HG03469 (cell line): ENCODE data around the gene PRKCE.

Source experiments
- ATAC-seq: cut with Tn5 transposase; IDR thresholded peaks from one replicate; pipeline ENCODE4 v1.9.1; 2021; ENCODE audit warnings: mild to moderate bottlenecking, moderate library complexity, moderate number of reproducible peaks; ENCODE audit not compliant: unreplicated experiment

PRKCE gene

DNA sequence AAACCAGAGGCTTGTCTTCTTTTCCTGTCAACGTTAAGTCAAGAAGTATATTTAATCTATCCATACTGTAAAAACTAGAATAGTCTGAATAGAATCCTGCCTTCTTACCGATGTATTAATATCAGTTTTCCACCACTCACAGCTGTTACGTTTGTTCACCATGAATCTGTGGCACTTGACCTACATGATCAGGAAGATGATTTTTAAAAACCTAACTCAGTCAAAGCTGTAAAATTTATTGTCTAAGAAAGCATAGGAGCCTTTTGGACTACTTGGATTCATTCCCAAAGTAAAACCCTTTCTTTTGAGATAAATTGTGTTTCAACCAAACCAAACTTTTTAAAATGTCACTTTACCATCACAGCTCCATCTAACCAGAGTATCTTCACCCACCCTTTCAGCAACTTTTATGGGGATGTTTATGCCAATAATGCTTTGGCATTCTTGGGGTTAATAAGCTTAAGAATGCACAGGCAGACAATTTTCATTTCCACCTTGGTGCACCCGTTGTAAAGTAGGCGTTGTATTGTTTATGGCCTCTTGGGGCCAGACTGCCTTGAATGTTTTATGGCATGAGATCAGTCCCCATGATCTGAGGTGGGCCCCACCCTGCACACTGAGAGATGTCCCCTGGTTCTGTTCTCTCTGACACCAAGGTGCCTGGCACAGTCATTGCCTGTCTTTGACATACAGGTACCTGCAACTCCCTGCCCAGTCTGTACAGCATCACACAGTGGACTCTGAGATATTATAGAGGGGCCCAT lies 469.5 kb downstream of the PRKCE start:
- ATAC-seq = no peak

DNA sequence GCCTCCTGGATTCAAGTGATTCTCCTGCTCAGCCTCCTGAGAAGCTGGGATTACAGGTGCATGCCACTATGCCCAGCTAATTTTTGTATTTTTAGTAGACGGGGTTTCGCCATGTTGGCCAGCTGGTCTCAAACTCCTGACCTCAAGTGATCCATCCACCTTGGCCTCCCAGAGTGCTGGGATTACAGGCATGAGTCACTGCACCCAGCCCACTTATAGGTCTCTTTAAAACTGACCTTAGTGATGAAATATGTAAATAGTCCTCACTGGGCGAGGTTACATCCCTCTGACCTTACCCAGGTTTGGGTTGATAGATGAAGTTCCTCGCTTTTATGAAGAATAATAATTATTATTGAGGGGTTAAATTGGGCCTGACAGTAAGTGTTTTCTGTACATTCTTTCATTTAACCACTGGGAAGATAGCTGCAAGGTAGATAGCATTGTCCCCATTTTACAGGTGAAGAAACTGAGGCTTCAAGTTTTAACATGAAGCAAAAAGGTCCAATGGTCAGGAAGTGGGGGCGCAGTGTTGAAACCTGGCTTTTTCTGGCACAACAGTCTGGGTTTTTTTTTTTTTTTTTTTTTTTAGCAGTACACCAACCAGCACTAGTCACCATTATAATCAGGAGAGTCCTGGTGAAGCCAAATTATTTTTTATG lies 471.0 kb downstream of the PRKCE start:
- no peak for ATAC-seq

DNA sequence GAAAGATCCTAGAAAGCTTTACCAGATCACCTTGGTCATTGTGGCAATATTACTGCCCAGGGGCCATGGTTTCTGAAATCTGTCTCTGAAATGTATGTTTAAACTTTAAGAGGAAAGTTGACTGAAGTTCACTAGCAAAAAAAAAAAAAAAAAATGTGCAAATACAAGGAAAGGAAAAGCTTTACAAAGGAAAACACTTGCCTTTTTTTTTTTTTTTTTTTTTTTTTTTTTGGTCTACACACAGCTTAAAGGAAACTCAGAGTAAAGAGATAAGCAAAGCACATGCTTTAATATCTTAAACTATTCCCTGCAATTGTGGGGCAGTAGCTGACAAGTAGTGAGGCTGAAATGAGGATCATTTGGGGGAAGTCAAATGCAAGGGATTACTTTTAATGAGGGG lies 471.5 kb downstream of the PRKCE start:
- no peak for ATAC-seq

DNA sequence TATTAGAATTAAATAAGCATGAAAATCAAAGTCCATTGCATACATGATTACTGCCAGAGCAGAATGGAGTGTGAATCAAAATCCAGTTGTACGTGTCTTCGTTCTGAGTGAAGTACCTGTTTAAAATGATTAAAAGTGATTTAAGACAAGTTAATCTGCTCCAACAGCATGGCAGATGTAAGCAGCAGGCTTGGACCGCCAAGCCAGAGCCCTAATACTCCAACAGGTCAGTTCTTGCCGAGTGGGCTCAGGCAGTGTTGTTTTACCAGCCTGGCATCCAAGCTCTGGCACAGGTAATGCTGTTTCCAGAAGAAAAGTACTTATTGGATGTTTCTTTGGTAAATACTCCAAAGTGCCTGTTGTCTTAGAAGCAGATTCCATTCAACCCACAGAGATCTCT lies 474.3 kb downstream of the PRKCE start:
- no peak for ATAC-seq

DNA sequence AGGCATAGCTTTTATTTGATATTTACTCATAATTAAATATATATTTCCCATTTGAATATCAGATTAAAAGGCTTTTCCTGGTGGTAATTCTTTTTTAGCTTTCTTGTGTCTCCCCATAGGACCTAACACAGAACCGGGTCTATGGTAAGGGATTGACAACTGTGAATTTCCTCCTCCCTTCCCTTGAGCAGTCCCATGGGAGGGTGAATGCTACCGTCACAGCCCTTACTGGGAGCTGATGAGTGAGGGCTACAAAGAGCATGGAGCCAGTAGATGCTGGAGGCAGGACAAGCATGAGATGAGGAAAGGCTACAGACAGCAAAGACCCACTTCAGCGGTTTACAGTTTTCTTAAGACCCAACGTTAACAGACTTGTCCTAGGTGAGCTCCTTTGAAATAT lies 475.1 kb downstream of the PRKCE start:
- no peak for ATAC-seq

DNA sequence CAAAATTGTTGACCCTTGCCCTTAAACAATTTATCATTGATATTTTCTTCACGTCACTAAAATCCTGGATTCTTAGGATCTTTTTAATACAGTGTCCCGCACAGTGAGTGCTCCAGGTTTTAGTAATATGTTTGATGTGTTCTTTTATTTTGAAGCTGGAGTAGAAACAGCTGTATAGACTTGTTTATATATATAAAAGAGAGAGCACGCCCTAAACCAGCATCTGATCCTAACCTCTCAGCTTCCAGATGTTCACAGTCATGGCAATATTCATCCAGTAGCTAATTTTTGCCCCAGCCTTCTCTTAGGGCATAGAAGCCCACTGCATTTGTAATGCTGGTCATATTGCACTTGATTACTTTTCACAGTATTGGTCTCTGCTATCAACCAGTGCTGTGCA lies 475.7 kb downstream of the PRKCE start:
- no peak for ATAC-seq

DNA sequence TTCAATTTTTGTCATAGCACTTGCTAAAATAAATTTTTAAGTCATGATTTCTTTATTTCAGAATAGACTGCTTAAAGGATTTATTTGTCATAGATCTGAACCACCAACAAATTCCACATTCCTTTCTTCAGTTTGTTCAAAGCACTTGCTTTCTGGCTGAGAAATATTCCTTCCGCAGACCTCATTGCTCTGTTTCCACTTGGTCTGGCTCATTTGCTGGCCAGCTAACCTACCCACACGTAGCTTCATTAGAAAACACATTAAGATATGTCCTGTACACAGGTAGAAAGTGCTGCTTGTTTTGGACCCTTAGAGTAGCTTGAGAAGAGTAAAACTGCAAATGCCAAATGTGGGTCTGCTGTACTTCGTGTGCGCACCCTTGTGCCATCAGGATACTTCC lies 479.0 kb downstream of the PRKCE start:
- ATAC-seq = no peak

DNA sequence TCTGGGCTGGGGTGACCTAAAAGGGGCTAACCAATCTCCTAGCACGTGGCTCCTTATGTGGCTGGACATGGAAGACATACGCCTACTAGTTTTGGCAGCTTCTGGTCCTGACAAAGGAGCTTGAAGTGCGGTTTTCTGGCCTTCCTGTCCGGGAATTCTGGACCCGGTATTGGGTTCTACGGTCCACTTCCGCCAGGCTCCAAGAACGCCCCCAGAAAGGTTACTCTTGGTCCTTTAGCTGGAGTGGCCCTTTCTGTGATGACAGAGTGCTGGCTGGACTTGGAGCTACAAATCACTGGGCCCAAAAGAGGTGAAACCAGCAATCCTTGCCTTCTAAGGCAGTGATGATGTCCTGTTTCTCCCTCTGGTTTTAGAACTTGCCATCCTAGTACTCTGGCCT lies 481.5 kb downstream of the PRKCE start:
- no peak for ATAC-seq

DNA sequence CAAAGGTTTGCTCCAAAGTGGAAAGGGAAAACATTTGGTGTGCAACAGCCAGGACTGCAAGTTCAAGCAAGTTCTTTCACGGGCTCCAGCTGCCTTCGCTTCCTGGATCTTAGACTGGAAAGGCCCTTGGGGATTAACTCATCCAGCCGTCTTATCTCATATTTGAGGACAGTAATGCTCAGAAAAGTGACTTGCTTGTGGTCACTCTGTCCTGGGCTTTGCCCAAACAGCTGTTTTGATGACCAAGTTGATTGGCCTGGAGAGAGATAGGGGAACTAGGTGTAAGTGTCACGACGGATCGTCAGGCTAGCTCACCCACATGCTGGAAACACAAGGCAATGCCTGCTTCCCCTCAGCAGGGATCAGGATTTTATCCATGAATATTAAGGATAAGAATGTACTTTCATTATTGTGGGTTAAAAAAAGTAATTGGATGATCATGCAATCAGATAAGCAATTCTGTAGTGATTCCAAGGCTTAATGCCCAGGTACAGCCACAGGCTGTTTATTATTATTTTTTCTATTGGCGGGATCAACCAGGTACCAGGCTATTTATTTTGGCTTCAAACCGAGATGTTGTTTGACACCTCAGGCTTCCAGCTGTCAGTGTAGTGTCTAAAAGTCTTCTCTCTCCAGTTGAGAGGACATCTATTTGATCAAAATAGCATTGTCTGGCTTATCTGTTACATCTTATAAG lies 483.2 kb downstream of the PRKCE start:
- ATAC-seq = no peak

DNA sequence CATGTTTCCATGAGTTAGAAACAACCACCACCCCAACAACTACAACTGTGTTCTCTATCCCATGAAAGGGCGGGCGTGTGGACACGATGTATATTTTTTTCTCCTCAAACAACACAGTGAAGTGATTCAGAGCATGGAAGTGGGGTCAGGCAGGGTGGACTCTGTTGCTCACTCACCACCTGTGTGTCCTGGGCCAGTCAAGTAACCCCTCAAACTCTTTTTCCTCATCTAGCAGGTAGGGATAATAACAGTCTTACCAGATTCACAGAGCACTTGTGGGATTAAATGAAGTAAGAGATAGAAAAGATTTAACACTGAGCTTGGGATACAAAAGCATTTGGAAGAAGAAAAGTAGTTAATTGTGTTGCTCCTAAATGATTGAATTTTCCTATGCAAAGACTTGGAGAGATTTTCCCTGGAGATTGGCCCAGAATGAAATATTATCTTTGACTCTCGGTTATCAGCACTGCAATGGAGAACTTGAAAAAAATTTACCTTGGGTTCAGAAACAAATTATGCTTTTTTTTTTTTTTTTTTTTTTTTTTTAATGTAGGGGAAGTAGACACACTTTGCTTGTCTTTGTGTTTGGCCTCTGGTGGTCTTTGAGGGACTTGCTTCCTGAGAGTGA lies 483.9 kb downstream of the PRKCE start:
- ATAC-seq = no peak

DNA sequence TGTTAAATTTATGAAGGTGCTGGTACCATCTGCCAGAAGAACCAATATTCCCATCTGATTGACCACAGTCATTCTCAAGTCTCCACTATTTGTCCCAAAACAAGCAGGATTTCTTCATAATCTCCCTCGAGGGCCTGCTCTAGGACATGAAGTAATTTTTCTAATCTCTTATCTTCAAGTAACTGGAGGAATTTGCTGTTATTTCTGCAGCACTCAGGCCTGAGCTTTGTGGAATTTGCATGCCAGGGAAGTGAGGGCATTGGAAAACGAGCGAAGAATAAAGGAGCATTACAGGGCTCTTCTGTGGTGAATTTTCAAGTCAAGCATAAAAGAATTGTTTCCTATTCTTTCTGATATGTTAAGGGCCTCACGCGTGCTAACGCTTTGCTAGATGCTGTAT lies 484.5 kb downstream of the PRKCE start:
- no peak for ATAC-seq

DNA sequence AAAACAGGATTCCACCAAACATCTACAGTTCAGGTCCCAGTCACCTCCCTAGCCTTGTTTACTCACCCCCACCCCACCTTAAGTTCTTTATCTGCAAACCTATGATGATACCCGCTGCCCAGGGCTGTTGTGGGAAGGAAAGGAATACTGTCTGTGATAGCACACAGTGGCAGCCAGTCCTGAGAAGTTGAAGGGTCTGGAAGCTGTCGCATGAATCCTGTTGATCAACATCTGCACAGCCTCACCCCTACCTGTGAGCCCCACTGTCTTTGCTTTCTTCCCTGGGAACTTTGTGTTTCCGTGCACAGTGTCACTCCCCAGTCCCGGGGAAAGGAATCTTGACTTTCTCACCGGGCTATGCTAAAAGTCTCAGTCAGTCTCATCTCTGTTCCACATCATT lies 485.0 kb downstream of the PRKCE start:
- no peak for ATAC-seq

DNA sequence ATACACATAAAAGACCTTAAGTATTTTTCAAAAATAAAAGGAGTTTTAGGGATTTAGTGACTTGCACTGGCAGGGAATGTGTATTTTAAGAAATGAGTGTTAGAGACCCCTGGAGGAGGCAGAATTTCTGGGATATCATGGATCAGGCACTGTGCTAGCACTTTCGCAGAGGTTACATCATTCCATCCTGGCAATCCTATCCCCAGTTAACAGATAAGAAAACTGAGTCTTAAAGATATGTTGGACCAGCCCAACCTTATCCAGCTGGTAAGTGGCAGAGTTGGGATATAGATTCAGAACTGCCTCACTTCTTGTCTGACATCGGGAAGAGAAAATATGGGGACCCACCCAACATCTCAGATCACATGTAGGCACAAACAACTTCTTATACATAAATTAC lies 485.5 kb downstream of the PRKCE start:
- ATAC-seq = no peak

DNA sequence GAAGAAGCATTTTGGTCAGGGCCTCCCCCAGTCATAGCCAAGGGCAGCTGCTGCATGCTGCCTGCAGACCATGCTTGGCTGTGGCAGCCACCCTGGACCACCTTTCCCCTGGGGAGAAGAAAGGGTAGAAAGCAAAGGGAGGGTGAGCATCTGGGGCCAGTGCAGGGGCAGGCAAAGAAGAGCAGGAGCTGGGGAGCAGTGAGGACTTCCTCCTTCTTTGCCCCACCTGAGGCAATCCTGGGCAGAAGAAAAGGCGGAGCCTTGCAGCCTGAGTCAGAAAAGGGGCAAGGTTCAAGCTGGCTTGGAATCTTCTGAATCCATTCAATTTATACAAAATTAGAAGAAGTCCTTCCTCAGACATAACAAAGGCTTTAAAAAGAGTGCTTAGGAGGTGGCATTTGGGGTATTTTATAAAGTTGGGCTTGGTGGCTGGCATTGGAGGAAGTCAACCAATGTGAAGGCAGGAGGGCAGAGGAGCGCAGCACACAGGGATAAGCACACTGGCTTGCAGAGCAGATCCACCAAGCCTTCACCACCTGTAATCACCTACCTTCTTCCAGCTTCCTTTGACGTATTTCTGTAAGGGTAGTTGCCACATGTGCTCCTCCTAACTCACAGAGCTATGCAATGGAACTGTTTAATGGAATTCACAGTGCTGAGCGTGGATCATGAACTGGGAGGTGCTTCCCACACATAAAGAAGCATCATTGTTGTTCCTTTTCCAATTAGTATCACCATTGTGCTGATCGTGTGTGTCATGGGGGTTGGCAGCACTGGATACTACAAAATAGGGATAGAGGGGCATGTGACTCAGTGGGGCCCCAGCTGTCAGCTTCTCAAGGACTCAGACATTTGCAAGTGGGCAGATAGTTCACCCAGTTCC lies 491.3 kb downstream of the PRKCE start:
- ATAC-seq = no peak

DNA sequence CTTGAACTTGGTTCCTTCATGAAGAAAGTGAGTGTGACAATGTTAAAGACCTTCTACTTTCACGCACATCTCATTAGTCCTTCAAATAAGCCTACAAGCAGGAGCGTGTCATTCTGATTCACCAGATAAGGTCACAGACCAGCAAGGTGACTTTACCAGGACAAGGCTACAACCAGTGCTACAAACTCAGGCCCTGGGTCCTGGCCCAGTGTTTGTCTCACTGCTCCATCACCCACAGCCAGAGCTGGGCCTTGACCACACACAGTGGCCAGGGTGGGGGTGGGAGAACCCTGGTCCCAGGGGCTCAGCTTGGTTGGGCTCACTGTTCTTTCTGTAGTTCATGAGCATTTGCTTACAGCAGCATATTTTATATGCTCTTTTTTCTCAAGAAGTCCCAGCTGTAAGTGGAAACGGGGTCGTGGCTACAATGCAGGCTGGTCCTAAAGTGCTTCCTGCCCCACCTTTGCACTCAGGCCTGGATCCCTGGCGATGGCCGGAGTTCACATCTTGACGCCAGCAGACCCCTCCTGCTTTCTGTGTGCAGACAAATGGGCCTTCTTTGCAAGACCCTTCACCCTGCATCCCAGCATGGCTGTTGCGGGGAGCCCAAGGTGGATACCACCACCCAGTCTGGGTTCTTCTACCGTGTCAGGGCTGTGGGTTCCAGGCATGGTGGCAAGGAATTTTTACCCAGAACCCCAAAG lies 492.1 kb downstream of the PRKCE start:
- ATAC-seq = no peak

DNA sequence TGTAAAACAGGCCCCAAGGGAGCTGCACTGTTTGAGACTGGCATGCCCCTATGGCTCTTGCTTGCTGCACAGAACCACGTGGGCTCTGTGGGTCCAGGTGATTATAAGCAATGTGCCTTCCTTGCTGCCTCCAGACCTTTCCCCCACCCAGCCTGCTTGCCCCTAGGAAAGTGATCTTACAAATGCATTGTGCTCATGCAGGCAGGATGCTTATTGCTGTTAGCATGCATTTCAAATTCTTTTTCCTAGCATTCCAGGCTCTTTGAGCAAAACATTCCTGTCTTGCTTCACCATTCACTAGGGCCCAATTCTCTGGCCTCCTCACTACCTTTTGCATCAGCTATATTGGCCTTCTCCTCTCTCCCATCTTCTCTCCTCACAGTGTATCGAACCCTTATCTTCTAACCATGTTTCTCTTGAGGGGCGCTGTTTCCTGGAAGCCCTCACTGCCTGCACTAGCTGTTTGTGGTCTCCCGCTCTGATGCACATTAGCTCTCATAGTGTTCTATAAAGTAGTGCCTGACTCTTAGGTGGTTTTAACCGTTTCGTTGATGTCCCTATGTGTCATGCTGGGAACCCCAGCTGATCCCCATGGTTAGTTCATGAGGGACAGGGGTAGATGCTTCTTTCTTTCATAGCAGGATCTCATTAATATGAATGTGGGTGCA lies 492.8 kb downstream of the PRKCE start:
- no peak for ATAC-seq

DNA sequence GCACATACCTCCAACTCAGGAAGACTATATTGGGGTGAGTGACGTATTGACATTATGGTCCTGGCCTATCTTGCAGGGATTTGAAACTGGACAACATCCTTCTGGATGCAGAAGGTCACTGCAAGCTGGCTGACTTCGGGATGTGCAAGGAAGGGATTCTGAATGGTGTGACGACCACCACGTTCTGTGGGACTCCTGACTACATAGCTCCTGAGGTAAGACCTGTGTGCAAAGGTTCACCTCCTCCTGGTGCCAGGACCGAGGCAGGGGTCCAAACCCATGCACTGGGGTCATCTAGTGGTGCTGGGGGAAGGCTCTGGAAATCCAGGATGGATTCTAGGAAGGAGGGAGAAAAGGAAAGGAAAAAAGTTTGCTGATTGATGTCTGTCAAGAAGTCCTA lies 493.5 kb downstream of the PRKCE start:
- ATAC-seq = no peak

DNA sequence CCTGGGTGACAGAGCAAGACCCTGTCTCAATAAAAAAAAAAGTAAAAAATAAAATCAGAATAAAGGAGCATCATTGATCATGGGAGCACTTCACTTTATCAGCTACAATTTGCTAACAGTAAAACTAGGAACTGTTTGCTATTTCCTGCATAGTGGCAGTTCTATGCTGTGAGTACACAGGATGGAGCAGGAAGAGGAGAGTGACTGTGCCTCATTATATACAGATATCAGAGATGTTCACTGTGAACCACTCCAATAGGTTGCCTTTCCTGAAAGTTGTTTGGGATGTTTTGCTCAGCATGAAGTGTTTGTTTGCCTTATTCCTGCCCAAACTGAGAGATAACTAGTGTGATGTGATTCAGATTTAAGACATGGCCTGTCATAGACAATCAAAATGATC lies 494.4 kb downstream of the PRKCE start:
- no peak for ATAC-seq

DNA sequence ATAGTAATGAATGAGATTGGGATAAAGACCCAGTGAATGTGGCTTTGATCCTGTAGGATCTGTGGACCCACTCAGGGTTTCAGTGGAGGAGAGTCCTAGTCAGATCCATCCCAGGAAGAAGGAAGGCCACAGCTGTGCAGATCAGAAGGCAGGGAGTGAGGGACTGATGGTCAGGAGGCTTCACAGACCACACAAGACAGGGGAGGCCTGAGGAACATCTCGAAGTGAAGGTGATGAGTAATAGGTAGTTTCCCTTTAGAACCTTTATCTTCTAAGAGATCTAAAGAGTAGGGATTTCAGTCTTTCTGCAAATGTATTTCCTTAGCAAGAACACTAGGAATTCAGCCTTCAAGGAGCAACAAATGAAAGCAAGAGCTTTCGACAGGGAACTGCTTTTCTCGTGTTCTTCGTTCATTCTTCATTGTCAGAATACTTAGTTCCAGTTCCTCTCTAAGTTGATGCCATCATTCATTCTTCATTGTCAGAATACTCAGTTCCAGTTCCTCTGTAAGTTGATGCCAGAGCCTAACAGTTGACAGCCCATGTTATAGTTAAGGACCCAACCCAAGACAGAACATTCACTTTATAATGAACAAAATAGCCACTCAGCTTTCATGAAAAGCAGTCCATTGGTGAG lies 495.5 kb downstream of the PRKCE start:
- ATAC-seq = no peak
